Measurements from ENCODE around the gene NRIP2. TPM values are rescaled to one million over a fixed set of nuclear protein-coding genes. Genes with fewer than 3 reads are reported as not detected.
A peak's percentile ranks its signal among the peaks of the same experiment; 100 is the strongest.

Gene NRIP2
- total RNA-seq, 3 donors from 2014 or later (not counting 1 experiment from before 2014, with no cell fraction given) = not detected

DNA sequence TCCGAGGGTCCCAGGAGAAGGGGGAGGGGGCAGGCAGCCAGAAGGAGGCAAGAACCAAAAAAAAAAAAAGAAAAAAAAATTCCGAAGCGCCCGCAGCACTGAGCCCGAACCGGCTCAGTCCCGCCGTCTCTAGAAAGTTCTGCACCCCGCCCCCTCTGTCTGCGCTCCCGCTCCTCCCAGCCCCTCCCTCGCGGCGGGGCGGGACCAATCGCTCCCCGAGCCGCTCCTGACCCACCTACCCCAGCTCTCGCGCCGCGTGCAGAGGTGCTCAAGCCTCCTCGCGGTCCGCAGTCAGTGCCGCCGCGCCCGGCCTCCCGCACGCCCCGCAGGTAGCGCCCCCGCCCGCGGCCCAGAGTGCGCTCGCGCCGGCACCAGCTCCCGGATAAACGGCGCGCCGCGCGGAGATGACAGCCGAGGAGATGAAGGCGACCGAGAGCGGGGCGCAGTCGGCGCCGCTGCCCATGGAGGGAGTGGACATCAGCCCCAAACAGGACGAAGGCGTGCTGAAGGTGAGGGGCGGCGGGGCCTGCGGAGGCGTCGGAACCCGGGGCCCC lies 40.0 kb downstream of the NRIP2 start, which contains the start of gene FKBP4:
TSS of gene FKBP4 (plus strand) at position 235 of the 554 bp plus-strand sequence. CDS start at position 405, 170 bp downstream.
- ATAC-seq (peak; percentile 91 to 94 (median 92)), DNase-seq (peak; percentile 80 to 94)
- no peaks in the 10 kb centered on the region for H3K9me3 ChIP-seq (ENCODE audit: control insufficient read depth, insufficient read depth, low read length)
- no peaks in the 10 kb centered on the region for H3K27me3 ChIP-seq (ENCODE audit: control insufficient read depth, insufficient read depth, low read length)
- intact Hi-C loops (cut with micrococcal nuclease) = no loop called here
- H3K9me3 Mint-ChIP-seq = no peaks in the 10 kb centered on the region
- no peaks in the 10 kb centered on the region for H3K36me3 Mint-ChIP-seq
- peak within 1 kb of the TSS; percentile 44 for H3K27ac ChIP-seq (ENCODE audit: low read length)
- H3K27ac Mint-ChIP-seq = peak within 1 kb of the TSS; percentile 49 to 86
- peak within 1 kb of the TSS; percentile 86 for H3K4me3 Mint-ChIP-seq
- under 1% methylated on average over 63 of the region's 63 CpGs for WGBS (ENCODE audit: insufficient coverage)
- H3K4me1 Mint-ChIP-seq = peaks cover 10 to 18% of the 10 kb centered on the region in 2 donors
- peaks cover 16% of the 10 kb centered on the region for H3K4me1 ChIP-seq (ENCODE audit: control insufficient read depth, insufficient read depth, low read length)
- peaks cover 21% of the 10 kb centered on the region for H3K36me3 ChIP-seq (ENCODE audit: control insufficient read depth, insufficient read depth, low read length)
- TF ChIP-seq, protein P1, sequence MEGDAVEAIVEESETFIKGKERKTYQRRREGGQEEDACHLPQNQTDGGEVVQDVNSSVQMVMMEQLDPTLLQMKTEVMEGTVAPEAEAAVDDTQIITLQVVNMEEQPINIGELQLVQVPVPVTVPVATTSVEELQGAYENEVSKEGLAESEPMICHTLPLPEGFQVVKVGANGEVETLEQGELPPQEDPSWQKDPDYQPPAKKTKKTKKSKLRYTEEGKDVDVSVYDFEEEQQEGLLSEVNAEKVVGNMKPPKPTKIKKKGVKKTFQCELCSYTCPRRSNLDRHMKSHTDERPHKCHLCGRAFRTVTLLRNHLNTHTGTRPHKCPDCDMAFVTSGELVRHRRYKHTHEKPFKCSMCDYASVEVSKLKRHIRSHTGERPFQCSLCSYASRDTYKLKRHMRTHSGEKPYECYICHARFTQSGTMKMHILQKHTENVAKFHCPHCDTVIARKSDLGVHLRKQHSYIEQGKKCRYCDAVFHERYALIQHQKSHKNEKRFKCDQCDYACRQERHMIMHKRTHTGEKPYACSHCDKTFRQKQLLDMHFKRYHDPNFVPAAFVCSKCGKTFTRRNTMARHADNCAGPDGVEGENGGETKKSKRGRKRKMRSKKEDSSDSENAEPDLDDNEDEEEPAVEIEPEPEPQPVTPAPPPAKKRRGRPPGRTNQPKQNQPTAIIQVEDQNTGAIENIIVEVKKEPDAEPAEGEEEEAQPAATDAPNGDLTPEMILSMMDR (IDR thresholded peaks at IDR 0.05) = no peak
- H3K27me3 Mint-ChIP-seq (ENCODE audit: low read depth in 2 of 2) = no peaks in the 10 kb centered on the region
- H3K4me3 ChIP-seq (ENCODE audit: low read length) = peak within 1 kb of the TSS; percentile 58

DNA sequence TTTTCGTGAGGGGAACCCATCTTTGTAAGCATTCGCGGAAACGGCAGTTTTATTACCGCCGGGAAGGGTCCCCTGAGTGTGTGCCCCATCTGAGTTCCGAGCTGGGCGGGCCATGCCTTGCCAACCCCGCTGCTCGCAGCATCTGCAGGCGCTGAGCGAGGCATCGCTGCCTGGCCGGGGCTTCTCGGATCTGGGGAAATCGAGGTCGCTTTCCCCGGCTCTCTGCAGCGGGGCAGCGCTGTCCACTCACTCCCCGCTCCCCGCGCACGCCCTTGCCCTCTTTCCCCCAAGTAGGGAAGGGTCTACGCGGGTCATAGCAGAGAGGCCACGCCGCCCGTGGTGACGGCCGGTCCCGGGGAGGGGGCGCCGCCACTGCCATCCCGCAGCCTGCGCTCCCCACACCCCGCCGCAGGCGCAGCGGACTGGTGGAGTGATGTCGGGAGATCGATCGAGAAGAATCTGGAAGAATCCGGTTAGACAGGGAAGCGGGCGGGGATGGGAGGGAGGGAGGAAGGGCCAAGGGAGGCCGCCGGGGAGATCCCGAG lies 40.6 kb downstream of the NRIP2 start:
- intact Hi-C loops (cut with micrococcal nuclease) = no loop called here
- Histone ChIP-seq H3K27ac (ENCODE audit: low read length) (peak overlapping the region; percentile 44), H3K4me1 (ENCODE audit: control insufficient read depth, insufficient read depth, low read length) (peaks cover 16% of the 10 kb centered on the region), H3K9me3 (ENCODE audit: control insufficient read depth, insufficient read depth, low read length) (no peaks in the 10 kb centered on the region), H3K4me3 (ENCODE audit: low read length) (peak overlapping the region; percentile 58), H3K27me3 (ENCODE audit: control insufficient read depth, insufficient read depth, low read length) (no peaks in the 10 kb centered on the region), H3K36me3 (ENCODE audit: control insufficient read depth, insufficient read depth, low read length) (peaks cover 15% of the 10 kb centered on the region)
- Mint-ChIP-seq H3K4me1 (peaks cover 10 to 18% of the 10 kb centered on the region in 2 donors), H3K4me3 (peak overlapping the region; percentile 84), H3K27me3 (ENCODE audit: low read depth in 2 of 2) (no peaks in the 10 kb centered on the region), H3K36me3 (no peaks in the 10 kb centered on the region), H3K27ac (peak overlapping the region in 1 of 2 donors; percentile 77), H3K9me3 (no peaks in the 10 kb centered on the region)
- WGBS (ENCODE audit: insufficient coverage) = 6% methylated on average over 49 of the region's 49 CpGs
- peak; percentile 26 to 45 for DNase-seq
- TF ChIP-seq, protein P1 (IDR thresholded peaks at IDR 0.05) = no peak
- peak in 2 of 3 donors; percentile 2 for ATAC-seq

DNA sequence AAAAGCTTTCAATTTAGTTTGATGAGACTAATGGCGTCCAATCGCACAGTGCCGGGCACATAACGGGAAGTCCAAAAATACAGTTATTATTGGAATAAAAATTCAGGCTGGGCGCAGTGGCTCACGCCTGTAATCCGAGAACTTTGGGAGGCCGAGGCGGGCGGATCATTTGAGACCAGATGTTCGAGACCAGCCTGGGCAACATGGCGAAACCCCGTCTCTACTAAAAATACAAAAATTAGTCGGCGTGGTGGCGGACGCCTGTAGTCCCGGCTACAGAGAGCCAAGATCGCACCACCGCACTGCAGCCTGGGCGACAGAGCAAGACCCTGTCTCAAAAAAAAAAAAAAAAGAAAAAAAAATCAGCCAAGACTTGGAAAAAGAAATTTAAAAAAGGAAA lies 41.3 kb downstream of the NRIP2 start:
- H3K4me1 ChIP-seq (ENCODE audit: control insufficient read depth, insufficient read depth, low read length) = peaks cover 16% of the 10 kb centered on the region
- H3K9me3 ChIP-seq (ENCODE audit: control insufficient read depth, insufficient read depth, low read length) = no peaks in the 10 kb centered on the region
- ATAC-seq (no peak), DNase-seq (no peak)
- Mint-ChIP-seq H3K9me3 (no peaks in the 10 kb centered on the region), H3K4me1 (peaks cover 10 to 18% of the 10 kb centered on the region in 2 donors), H3K36me3 (no peaks in the 10 kb centered on the region), H3K4me3 (peak overlapping the region; percentile 84), H3K27ac (no peak overlapping the region), H3K27me3 (ENCODE audit: low read depth in 2 of 2) (no peaks in the 10 kb centered on the region)
- H3K27me3 ChIP-seq (ENCODE audit: control insufficient read depth, insufficient read depth, low read length) = no peaks in the 10 kb centered on the region
- H3K4me3 ChIP-seq (ENCODE audit: low read length) = no peak overlapping the region
- H3K36me3 ChIP-seq (ENCODE audit: control insufficient read depth, insufficient read depth, low read length) = peaks cover 9% of the 10 kb centered on the region
- 96% methylated on average over 21 of the region's 21 CpGs for WGBS (ENCODE audit: insufficient coverage)
- no peak overlapping the region for H3K27ac ChIP-seq (ENCODE audit: low read length)
- intact Hi-C loops (cut with micrococcal nuclease) = no loop called here
- TF ChIP-seq, protein P1 (IDR thresholded peaks at IDR 0.05) = no peak

Data from natural killer cell (primary cell).